ENCODE measurements around the gene TMEM11.
"Not testable (repeated sequence)": the region's sequence is repeated elsewhere in the genome, so short reads cannot be mapped to it uniquely, and the experiment has no call there.

Gene TMEM11

GRCh38 chr17:21242026-21242697 is 28.2 kb upstream of the TMEM11 start:
- no peak for DNase-seq (ENCODE audit: low read depth)

DNA sequence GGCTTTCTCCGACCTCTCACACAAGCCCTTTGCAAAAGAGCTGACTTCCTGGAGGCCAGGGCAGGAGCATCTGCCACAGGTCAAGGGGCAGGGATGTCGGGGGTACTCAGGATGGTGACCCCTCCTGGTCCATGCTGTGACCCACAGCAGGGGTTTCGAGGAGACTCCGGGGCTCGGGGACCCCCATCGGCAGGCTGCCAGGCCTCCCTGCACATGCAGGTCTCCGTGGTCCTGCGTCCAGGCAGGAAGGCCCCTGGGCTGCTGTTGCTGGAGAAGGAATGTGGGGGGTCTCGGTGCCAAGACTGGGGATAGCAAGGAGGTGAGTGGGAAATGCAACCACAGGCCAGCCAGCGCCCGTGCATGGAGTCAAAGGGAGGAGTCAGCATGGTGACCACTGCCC is 27.6 kb upstream of the TMEM11 start:
- no peak for DNase-seq (ENCODE audit: low read depth)

DNA sequence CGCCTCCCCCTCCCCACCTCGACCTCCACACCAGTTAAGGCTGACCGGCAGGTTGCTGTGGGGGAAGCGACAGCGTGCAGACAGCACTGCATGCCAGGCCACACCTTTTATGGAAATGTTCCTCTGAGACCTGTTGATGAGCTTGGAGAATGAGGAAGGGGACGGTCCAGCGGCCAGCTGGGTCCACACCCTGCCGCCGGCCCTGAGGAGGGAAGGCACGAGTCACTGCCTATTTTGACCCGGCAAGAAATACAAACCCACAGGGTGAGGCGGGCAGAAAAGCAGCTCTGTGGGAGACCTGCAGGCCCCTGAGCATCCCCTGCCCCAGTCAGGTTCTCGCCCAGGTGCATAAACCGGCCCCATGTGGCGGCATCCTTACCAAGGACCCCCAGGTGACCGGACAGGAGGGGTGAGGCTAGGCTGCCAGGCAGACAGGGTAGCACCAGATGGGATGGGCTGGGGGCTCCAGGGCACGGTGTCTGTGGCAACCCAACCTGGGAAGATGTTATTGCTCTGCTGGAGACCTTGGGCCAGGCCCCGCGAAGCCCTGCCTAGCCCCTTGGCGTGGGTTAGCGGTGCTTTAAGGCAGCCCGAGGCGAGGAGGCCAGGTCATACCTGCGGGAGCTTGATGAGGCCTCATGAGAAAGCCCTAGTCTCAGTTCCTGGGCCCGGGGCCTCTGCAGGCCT is 26.6 kb upstream of the TMEM11 start:
- DNase-seq (ENCODE audit: low read depth) = no peak

DNA sequence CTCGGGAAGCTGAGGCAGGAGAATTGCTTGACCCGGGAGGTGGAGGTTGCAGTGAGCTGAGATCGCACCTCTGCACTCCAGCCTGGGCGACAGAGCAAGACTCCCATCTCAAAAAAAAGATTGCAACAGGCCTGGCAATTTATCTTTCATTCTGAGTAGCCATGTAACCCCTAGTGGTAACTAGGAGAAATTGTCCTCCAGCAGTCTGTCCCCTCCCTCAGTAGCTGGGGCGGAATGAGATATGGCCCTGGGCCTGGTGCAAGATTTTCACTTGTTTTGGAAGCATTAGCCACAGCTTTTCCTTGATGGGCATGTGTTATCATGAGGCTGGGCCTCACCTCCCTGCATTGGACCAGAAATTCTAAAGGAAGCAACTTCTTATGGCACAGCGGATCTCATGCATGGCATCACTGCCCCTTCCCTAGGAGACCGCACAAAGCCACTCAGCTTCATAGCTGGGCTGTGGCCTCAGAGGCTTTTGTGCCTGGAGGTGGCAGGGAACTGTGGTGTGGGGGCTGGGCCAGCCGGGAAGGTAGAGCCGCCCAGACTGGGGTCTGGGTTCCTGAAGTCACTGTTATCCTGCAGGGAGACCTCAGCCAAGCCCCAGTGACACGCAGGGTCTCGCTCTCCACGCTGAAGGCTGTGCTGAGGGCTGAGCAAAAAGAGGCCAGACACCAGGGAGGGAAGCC is 25.9 kb upstream of the TMEM11 start:
- no peak for DNase-seq (ENCODE audit: low read depth)

- no peak for DNase-seq (ENCODE audit: low read depth)
Observed at GRCh38 chr17:21235921-21236320, 22.0 kb upstream of the TMEM11 start.

GRCh38 chr17:21233581-21234347 is 19.8 kb upstream of the TMEM11 start:
- no peak for DNase-seq (ENCODE audit: low read depth)

- no peak for DNase-seq (ENCODE audit: low read depth)
Observed at GRCh38 chr17:21232033-21232749, 18.2 kb upstream of the TMEM11 start.

- no peak for DNase-seq (ENCODE audit: low read depth)
Observed at GRCh38 chr17:21231533-21231932, 17.6 kb upstream of the TMEM11 start.

- no peak for DNase-seq (ENCODE audit: low read depth)
Observed at GRCh38 chr17:21228845-21229244, 14.9 kb upstream of the TMEM11 start.

DNA sequence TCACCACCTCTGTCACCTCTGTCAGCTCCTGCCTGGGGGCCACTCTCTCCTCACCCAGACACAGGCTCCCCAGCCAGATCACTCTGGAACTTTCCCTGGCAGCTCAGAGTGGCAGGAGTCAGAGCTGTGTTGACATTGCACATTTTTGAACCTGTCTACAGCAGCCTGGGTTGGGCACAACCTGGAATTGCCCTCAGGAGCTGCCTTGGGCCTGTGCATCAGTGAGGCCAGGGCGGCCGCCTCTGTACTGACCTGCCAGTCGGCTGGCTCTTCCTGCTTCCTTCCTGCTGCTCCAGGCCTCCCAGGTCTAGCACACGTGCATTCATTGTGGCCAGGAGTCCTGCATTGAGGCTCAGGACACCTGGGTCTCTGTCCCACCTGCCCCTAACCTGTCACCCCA is 14.2 kb upstream of the TMEM11 start:
- DNase-seq (ENCODE audit: low read depth) = no peak

GRCh38 chr17:21227277-21227676 is 13.3 kb upstream of the TMEM11 start:
- DNase-seq (ENCODE audit: low read depth) = not testable (repeated sequence)

DNA sequence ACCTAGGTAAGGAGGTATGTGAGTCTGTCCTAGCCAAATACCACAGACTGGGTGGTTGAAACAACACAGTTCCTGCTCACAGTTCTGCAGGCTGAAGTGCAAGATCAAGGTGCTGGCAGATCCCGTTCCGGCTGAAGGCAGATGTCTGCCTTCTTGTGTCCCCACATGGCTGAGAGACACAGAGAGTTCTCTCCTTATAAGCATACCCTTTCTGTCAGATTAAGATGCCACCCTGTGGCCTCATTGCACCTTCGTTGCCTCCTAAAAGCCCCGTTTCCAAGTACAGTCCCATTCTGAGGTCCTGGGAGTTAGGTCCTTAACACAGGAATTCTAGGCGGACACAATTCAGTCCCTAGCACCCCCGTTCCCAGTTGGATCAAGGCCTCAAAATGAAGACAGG is 9.1 kb upstream of the TMEM11 start:
- no peak for DNase-seq (ENCODE audit: low read depth)

GRCh38 chr17:21218831-21219380 is 4.9 kb upstream of the TMEM11 start:
- no peak for DNase-seq (ENCODE audit: low read depth)

DNA sequence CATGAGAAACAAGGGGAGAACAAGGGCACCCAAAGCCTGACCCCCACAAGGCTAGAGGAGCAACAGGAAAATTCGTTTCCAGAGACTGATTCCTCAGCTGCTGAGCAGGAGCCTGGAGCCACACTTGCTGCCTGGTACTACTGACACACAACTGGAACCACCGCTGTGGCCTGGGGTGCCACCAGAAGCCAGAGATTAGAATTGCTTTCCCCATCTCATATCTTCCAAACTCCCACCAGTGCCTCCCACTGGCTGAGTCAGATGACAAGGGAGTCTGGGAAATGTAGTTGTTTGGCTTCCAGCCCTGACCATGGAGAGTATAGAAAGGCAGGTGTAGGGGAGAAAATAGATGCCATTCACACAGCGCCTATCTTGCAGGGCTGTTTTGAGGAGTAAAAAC is 4.1 kb upstream of the TMEM11 start:
- no peak for DNase-seq (ENCODE audit: low read depth)

DNA sequence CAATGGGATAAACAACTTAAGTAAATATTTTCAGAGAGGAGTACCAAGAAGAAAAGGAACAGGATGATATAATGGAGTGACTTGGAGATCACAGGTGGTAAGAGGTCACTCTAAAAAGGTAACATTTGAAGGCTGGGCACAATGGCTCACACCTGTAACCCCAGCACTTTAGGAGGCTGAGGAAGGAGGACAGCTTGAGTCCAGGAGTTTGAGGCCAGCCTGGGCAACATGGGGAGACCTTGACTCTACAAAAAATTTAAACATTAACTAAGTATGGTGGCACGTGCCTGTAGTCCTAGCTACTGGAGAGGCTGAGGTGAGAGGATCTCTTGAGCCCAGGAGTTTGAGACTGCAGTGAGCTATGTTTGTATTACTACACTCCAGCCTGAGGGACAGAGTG is 3.4 kb upstream of the TMEM11 start:
- DNase-seq (ENCODE audit: low read depth) = no peak

- no peak for DNase-seq (ENCODE audit: low read depth)
Observed at GRCh38 chr17:21215935-21216334, 2.0 kb upstream of the TMEM11 start.

GRCh38 chr17:21214777-21215541 is 998 bp upstream of the TMEM11 start:
- no peak for DNase-seq (ENCODE audit: low read depth)

DNA sequence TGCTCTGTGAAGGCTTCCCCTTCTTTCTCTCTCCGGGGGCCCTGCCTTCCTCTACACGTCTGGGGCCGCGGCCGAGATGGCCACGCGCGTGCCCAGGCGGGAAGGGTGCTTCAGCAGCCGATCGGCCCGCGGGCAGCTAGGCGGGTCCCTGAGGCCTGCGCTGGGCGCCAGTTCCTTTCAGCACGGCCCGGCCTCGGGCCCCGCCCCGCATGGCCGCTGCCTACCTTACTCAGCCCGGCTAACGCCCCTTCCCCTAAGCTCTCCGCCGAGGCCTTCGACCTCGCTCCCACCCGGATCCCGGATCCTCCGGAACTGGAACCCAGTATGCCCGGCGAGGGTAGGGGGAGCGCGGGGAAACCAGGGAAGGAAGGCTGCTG is 335 bp downstream of the TMEM11 start:
- no peak for DNase-seq (ENCODE audit: low read depth)

DNA sequence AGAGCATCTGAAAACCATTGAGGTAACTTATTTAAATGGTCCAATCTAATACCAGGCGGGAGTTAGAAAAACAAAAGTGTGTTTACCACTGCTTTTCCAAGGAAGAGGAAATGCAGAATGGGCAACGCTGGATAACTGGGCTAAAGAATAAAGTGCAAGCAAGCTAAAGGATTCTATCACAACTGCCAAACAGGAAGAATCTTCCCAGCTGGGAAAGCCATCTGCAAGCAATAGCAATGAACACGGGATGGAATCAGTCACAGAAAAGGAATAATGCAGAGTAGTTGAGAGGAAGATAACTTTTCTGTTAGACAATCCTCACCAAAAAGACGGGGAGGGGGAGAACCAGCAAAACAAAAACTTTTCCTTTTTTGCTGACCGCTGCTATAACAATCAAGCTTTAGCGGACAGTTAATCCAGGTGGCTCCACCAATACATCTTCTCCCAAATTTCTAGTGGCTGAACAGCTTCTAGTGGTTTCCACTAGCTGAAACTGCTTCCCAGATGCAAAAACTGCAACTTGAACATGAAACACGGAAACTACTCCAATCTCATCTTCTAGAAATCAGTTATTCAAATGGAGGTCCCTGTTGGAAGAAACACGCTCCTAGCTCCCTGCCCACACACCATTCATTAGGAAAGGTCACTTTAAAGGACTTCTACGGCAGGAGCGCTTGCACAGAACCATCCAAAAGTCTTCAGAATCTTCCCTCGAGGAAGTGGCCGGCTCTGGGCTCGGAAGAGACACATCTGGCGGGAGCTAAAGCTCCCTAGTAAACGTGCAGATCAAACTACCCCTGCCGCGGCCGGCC is 929 bp downstream of the TMEM11 start:
- no peak for DNase-seq (ENCODE audit: low read depth)
